Neural crest cell (in vitro differentiated cells): ENCODE results near the gene COL4A1. TPM values are rescaled to one million over a fixed set of nuclear protein-coding genes. Genes with fewer than 3 reads are reported as not detected.
A peak's percentile ranks its signal among the peaks of the same experiment; 100 is the strongest.

Experiments
- DNase-seq: peaks from one replicate; pipeline ENCODE4 v3.0.0; 2021; ENCODE audit warnings: low read depth, mixed read lengths, low spot score
- H3K27ac Mint-ChIP-seq: one replicate; pipeline ENCODE4 v1.8.0; 2021; ENCODE audit warnings: mild to moderate bottlenecking, mixed read lengths; ENCODE audit not compliant: unreplicated experiment
- H3K27me3 Mint-ChIP-seq: 2 replicates; pipeline ENCODE4 v1.8.0; 2021; ENCODE audit warnings: low read depth, mild to moderate bottlenecking, mixed read lengths
- H3K36me3 Mint-ChIP-seq: 2 replicates; pipeline ENCODE4 v1.8.0; 2021; ENCODE audit warnings: low read depth, mild to moderate bottlenecking, mixed read lengths
- H3K4me1 Mint-ChIP-seq: 2 replicates; pipeline ENCODE4 v1.8.0; 2021; ENCODE audit warnings: mixed read lengths
- H3K4me3 Mint-ChIP-seq: one replicate; pipeline ENCODE4 v1.8.0; 2021; ENCODE audit warnings: mild to moderate bottlenecking, mixed read lengths
- H3K9me3 Mint-ChIP-seq: 2 replicates; pipeline ENCODE4 v1.8.0; 2021; ENCODE audit warnings: mixed read lengths
- CTCF ChIP-seq: fragments of 200-600 bp; sonication (generic); conservative IDR thresholded peaks from 2 replicates; pipeline ENCODE4 v1.5.0; 2021; ENCODE audit warnings: antibody characterized with exemption, mild to moderate bottlenecking
- total RNA-seq: library from RNA; stranded (reverse); gene quantifications from 2 replicates; pipeline ENCODE4 v1.2.1, GENCODE V29; 2021

Gene COL4A1
- total RNA-seq, 1 donor from 2014 or later: 65.5 TPM

- Mint-ChIP-seq H3K4me1 (peaks cover 39% of the 10 kb centered on the region), H3K27me3 (no peaks in the 10 kb centered on the region), H3K9me3 (no peaks in the 10 kb centered on the region), H3K36me3 (peaks cover 40% of the 10 kb centered on the region), H3K4me3 (no peak overlapping the region), H3K27ac (no peak overlapping the region)
- TF ChIP-seq CTCF: no peak
- no peak for DNase-seq
Observed at GRCh38 chr13:110331362-110331761, 24.4 kb upstream of the COL4A1 start.

- Mint-ChIP-seq H3K36me3 (peaks cover 42% of the 10 kb centered on the region), H3K4me3 (no peak overlapping the region), H3K27ac (no peak overlapping the region), H3K9me3 (no peaks in the 10 kb centered on the region), H3K27me3 (no peaks in the 10 kb centered on the region), H3K4me1 (peaks cover 36% of the 10 kb centered on the region)
- no peak for TF ChIP-seq CTCF
- DNase-seq: no peak
Observed at GRCh38 chr13:110330491-110331011, 23.6 kb upstream of the COL4A1 start.

GRCh38 chr13:110329798-110330461, 23.0 kb upstream of the COL4A1 start:
- TF ChIP-seq CTCF: no peak
- no peak for DNase-seq
- Mint-ChIP-seq H3K36me3 (peaks cover 37% of the 10 kb centered on the region), H3K4me3 (no peak overlapping the region), H3K27ac (no peak overlapping the region), H3K4me1 (peaks cover 41% of the 10 kb centered on the region), H3K27me3 (no peaks in the 10 kb centered on the region), H3K9me3 (no peaks in the 10 kb centered on the region)

- no peak for TF ChIP-seq CTCF
- Mint-ChIP-seq H3K27me3 (no peaks in the 10 kb centered on the region), H3K4me3 (no peak overlapping the region), H3K27ac (peak overlapping the region; percentile 11), H3K36me3 (peaks cover 31% of the 10 kb centered on the region), H3K4me1 (peaks cover 46% of the 10 kb centered on the region), H3K9me3 (no peaks in the 10 kb centered on the region)
- no peak for DNase-seq
Observed at GRCh38 chr13:110329258-110329657, 22.3 kb upstream of the COL4A1 start.

- Mint-ChIP-seq H3K4me1 (peaks cover 46% of the 10 kb centered on the region), H3K27ac (no peak overlapping the region), H3K27me3 (no peaks in the 10 kb centered on the region), H3K9me3 (no peaks in the 10 kb centered on the region), H3K4me3 (no peak overlapping the region), H3K36me3 (peaks cover 29% of the 10 kb centered on the region)
- no peak for DNase-seq
- TF ChIP-seq CTCF: no peak
Observed at GRCh38 chr13:110328573-110328972, 21.6 kb upstream of the COL4A1 start.
